Activated T-cell treated with anti-CD3 and anti-CD28 coated beads, Interleukin-2, amount 50 U/mL, for 24 hours (primary cell): Measurements from ENCODE around the gene RGS3.

Experiments used
- DNase-seq: peaks from one replicate; pipeline ENCODE4 v3.0.0-alpha.2; 2020
- H3K27ac Mint-ChIP-seq: 2 replicates; pipeline ENCODE4 v1.8.0; 2020; ENCODE audit warnings: mild to moderate bottlenecking, mixed read lengths
- H3K27me3 Mint-ChIP-seq: 2 replicates; pipeline ENCODE4 v1.8.0; 2020; ENCODE audit warnings: mixed read lengths
- H3K36me3 Mint-ChIP-seq: 2 replicates; pipeline ENCODE4 v1.8.0; 2020; ENCODE audit warnings: low read depth, mixed read lengths
- H3K4me1 Mint-ChIP-seq: 2 replicates; pipeline ENCODE4 v1.8.0; 2020; ENCODE audit warnings: low read depth, mixed read lengths
- H3K4me3 Mint-ChIP-seq: 2 replicates; pipeline ENCODE4 v1.8.0; 2020; ENCODE audit warnings: mild to moderate bottlenecking, moderate library complexity, mixed read lengths
- H3K9me3 Mint-ChIP-seq: 2 replicates; pipeline ENCODE4 v1.8.0; 2020; ENCODE audit warnings: mixed read lengths

The RGS3 gene

GRCh38 chr9:113640418-113640817, 176.9 kb downstream of the RGS3 start:
- peaks cover 3% of the 10 kb centered on the region for H3K27me3 Mint-ChIP-seq
- H3K9me3 Mint-ChIP-seq: no peaks in the 10 kb centered on the region
- H3K4me1 Mint-ChIP-seq: no peaks in the 10 kb centered on the region
- peak; percentile 0 for DNase-seq
- H3K4me3 Mint-ChIP-seq: no peak overlapping the region
- no peaks in the 10 kb centered on the region for H3K36me3 Mint-ChIP-seq
- no peak overlapping the region for H3K27ac Mint-ChIP-seq

- Mint-ChIP-seq H3K36me3 (no peaks in the 10 kb centered on the region), H3K4me3 (no peak overlapping the region), H3K9me3 (no peaks in the 10 kb centered on the region), H3K27me3 (peaks cover 3% of the 10 kb centered on the region), H3K27ac (no peak overlapping the region), H3K4me1 (no peaks in the 10 kb centered on the region)
- no peak for DNase-seq
Observed at GRCh38 chr9:113641100-113641885, 177.8 kb downstream of the RGS3 start.

- Mint-ChIP-seq H3K36me3 (no peaks in the 10 kb centered on the region), H3K9me3 (no peaks in the 10 kb centered on the region), H3K27ac (no peak overlapping the region), H3K4me3 (no peak overlapping the region), H3K27me3 (peaks cover 10% of the 10 kb centered on the region), H3K4me1 (no peaks in the 10 kb centered on the region)
- no peak for DNase-seq
Observed at GRCh38 chr9:113644321-113644720, 180.8 kb downstream of the RGS3 start.

- no peak for DNase-seq
- Mint-ChIP-seq H3K4me3 (no peak overlapping the region), H3K27me3 (peaks cover 10% of the 10 kb centered on the region), H3K9me3 (no peaks in the 10 kb centered on the region), H3K4me1 (no peaks in the 10 kb centered on the region), H3K36me3 (no peaks in the 10 kb centered on the region), H3K27ac (no peak overlapping the region)
Observed at GRCh38 chr9:113645227-113645977, 181.9 kb downstream of the RGS3 start.

- peaks cover 10% of the 10 kb centered on the region for H3K27me3 Mint-ChIP-seq
- H3K27ac Mint-ChIP-seq: no peak overlapping the region
- no peaks in the 10 kb centered on the region for H3K4me1 Mint-ChIP-seq
- H3K36me3 Mint-ChIP-seq: no peaks in the 10 kb centered on the region
- no peaks in the 10 kb centered on the region for H3K9me3 Mint-ChIP-seq
- no peak for DNase-seq
- H3K4me3 Mint-ChIP-seq: no peak overlapping the region
Observed at GRCh38 chr9:113645978-113646253, 182.4 kb downstream of the RGS3 start.

DNA sequence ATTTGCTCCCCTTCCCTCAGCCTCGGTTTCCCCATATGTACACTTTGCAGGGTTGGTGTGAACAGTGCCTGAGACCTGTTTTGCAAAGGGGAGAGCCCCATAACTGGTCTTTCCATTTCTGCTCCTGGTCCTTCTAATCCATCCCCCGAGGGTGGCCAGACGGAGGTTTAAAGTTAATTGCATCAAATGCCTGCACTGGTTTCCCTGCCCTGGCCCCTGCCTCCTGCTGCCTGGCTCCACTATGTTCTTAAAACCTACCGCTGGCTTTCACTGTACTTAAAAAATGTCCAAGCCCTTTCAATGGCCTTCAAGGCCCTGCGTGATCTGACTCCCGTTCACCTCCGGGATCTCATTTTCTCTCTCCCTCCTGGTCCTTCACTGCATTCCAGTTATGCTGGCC, 183.0 kb downstream of the RGS3 start:
- DNase-seq: peak; percentile 3
- no peaks in the 10 kb centered on the region for H3K36me3 Mint-ChIP-seq
- H3K9me3 Mint-ChIP-seq: no peaks in the 10 kb centered on the region
- H3K27me3 Mint-ChIP-seq: peaks cover 10% of the 10 kb centered on the region
- no peak overlapping the region for H3K4me3 Mint-ChIP-seq
- H3K27ac Mint-ChIP-seq: no peak overlapping the region
- peaks cover 1% of the 10 kb centered on the region for H3K4me1 Mint-ChIP-seq
